Prostate gland (tissue), 2 donors: ENCODE measurements around the gene ZNF787. TPM values are rescaled to one million over a fixed set of nuclear protein-coding genes. Genes with fewer than 3 reads are reported as not detected.

Experiments
- DNase-seq: peaks from one replicate; pipeline ENCODE4 v3.0.0-alpha.2; 2019; ENCODE audit warnings: low spot score
- H3K27ac ChIP-seq, 2 donors: fragments of 200-600 bp; sonication (generic); 2 replicates each; pipeline ENCODE4 v1.5.1; 2017 to 2019
- H3K27me3 ChIP-seq: fragments of 200-600 bp; sonication (generic); replicated peaks from 2 replicates; pipeline ENCODE4 v1.5.1; 2019; ENCODE audit not compliant: insufficient read depth
- H3K36me3 ChIP-seq, 2 donors: fragments of 200-600 bp; sonication (generic); 1 replicate in 1 of 2; 2 replicates in 1 of 2; pipeline versions ENCODE4 v1.5.1 to v1.8.1; 2017 to 2019
- H3K4me1 ChIP-seq: fragments of 200-600 bp; sonication (generic); replicated peaks from 2 replicates; pipeline ENCODE4 v1.5.1; 2019
- H3K4me3 ChIP-seq, 2 donors: fragments of 200-600 bp; sonication (generic); 2 replicates each; pipeline ENCODE4 v1.5.1; 2017 to 2019
- H3K9me3 ChIP-seq: fragments of 200-600 bp; sonication (generic); 2 replicates; pipeline ENCODE4 v1.5.1; 2017
- CTCF ChIP-seq, 4 experiments: fragments of 200-600 bp in 2 of 4; fragments of 450-650 bp in 2 of 4; sonication (generic) in 2 of 4; IDR thresholded peaks; 1 replicate in 3 of 4; 2 replicates in 1 of 4; pipeline ENCODE4 v1.5.1; 2016 to 2019; ENCODE audit warnings: antibody characterized with exemption in 4 of 4, mild to moderate bottlenecking in 2 of 4, moderate library complexity in 2 of 4
- POLR2A ChIP-seq: fragments of 450-650 bp; IDR thresholded peaks from one replicate; pipeline ENCODE4 v1.6.1; 2016; ENCODE audit warnings: antibody characterized with exemption, mild to moderate bottlenecking
- POLR2AphosphoS5 ChIP-seq: sonication (generic); formaldehyde crosslinking; IDR thresholded peaks from one replicate; pipeline ENCODE4 v1.6.1; 2017; ENCODE audit warnings: antibody characterized with exemption
- WGBS: methylation state at CpG from one replicate; pipeline ENCODE4 v1.1.5; 2018; 5-methylcytosine and 5-hydroxymethylcytosine counted together
- intact Hi-C: fragments of 100-400 bp; cut with DNase I; formaldehyde crosslinking; loops from one replicate; pipeline ENCODE4 v1.14.2; 2022
- small RNA-seq, 2 donors: library from RNA; depleted of rRNA; stranded (forward); fragments of <200 nt; gene quantifications; one replicate each; pipeline ENCODE3, GENCODE V24; 2016
- total RNA-seq, 2 donors: library from RNA; depleted of rRNA; stranded (reverse); fragments of >200 nt; gene quantifications; one replicate each; pipeline ENCODE4 v1.1.0, GENCODE V29; 2016

ZNF787 gene
- total RNA-seq, 2 donors from 2014 or later = 28.2 to 47.5 TPM

GRCh38 chr19:56066152-56067023, 54.7 kb downstream of the ZNF787 start:
- WGBS = 4% methylated on average over 39 of the region's 39 CpGs
- no peaks in the 10 kb centered on the region for H3K9me3 ChIP-seq
- no peaks in the 10 kb centered on the region for H3K36me3 ChIP-seq
- intact Hi-C loops = no loop called here
- H3K27me3 ChIP-seq = no peaks in the 10 kb centered on the region
- no peak overlapping the region for H3K27ac ChIP-seq
- peak; percentile 44 for DNase-seq
- H3K4me3 ChIP-seq = peak overlapping the region in 1 of 2 donors; percentile 15
- no peaks in the 10 kb centered on the region for H3K4me1 ChIP-seq
- peak; percentile 55 to 79 (median 62) for TF ChIP-seq CTCF (IDR thresholded peaks at IDR 0.05)
- TF ChIP-seq POLR2A = no peak
- TF ChIP-seq POLR2AphosphoS5 = no peak

- Histone ChIP-seq H3K36me3 (no peaks in the 10 kb centered on the region), H3K27ac (no peak overlapping the region), H3K4me1 (no peaks in the 10 kb centered on the region), H3K9me3 (no peaks in the 10 kb centered on the region), H3K4me3 (no peak overlapping the region), H3K27me3 (no peaks in the 10 kb centered on the region)
- no peak for DNase-seq
- TF ChIP-seq POLR2A (no peak), CTCF (IDR thresholded peaks at IDR 0.05) (no peak), POLR2AphosphoS5 (no peak)
- 84% methylated on average over 18 of the region's 18 CpGs for WGBS
- intact Hi-C loops = no loop called here
Observed at GRCh38 chr19:56053596-56053995, 67.5 kb downstream of the ZNF787 start.

Small RNA genes within 50 kb of the gene (small RNA-seq; reads per million reads assigned to genes)
- gene AC024580.2 (0 reads per million in 2 donors), gene RF00019 (0 reads per million in 2 donors)

Other genes starting within 250 kb of the ZNF787 start
- not detected for gene NLRP13, start 189.0 kb downstream of the ZNF787 start, total RNA-seq
- under 1 TPM; 0.05 to 0.51 TPM for gene NLRP8, start 173.5 kb downstream of the ZNF787 start, total RNA-seq
- gene NLRP5, start 134.5 kb downstream of the ZNF787 start, total RNA-seq = under 1 TPM in 1 of 2 donors, not detected in 1; 0.34 TPM
- 100 to 1,000 TPM in 1 of 2 donors, 10 to 100 TPM in 1; 62.0 to 105 TPM for gene ZNF444, start 20.0 kb upstream of the ZNF787 start, total RNA-seq
- gene GALP, start 54.7 kb upstream of the ZNF787 start, total RNA-seq = not detected
- gene ZSCAN5B, start 76.5 kb upstream of the ZNF787 start, total RNA-seq = 1 to 10 TPM in 1 of 2 donors, not detected in 1; 1.9 TPM
- gene ZSCAN5C, start 81.0 kb upstream of the ZNF787 start, total RNA-seq = not detected
- not detected for gene EDDM13, start 151.5 kb upstream of the ZNF787 start, total RNA-seq
- gene ZSCAN5A, start 193.5 kb upstream of the ZNF787 start, total RNA-seq = 10 to 100 TPM; 13.3 to 21.9 TPM